H1 (cell line): Measurements from ENCODE around the gene ACLY. TPM values are rescaled to one million over a fixed set of nuclear protein-coding genes. Genes with fewer than 3 reads are reported as not detected.

ENCODE experiments used
- CTCF ChIA-PET: fragments of 300-600 bp; sonication (Branson Sonifier 250); formaldehyde crosslinking; loops from one replicate; lab custom pipeline; 2021; ENCODE audit not compliant: partially characterized antibody; lab: Charles Lee
- POLR2A ChIA-PET: fragments of 300-600 bp; sonication (Branson Sonifier 250); formaldehyde crosslinking; loops from one replicate; lab custom pipeline; 2021; ENCODE audit warnings: inconsistent platforms; ENCODE audit not compliant: partially characterized antibody; lab: Charles Lee
- DNase-seq, 2 experiments: peaks; one replicate each; pipeline versions ENCODE4 v3.0.0 to v3.0.0-alpha.2; 2010 to 2022; ENCODE audit warnings: low spot score in 2 of 2, low read depth in 1 of 2, mixed read lengths in 1 of 2
- FAIRE-seq: peaks from 2 replicates; lab custom pipeline; 2011; peaks lifted over from hg19 to GRCh38; lab: Jason Lieb, UNC
- H2AFZ ChIP-seq: 2 replicates; pipeline ENCODE4 v1.8.1; 2012; ENCODE audit warnings: low read length, inconsistent platforms
- H2AK5ac ChIP-seq: 2 replicates; pipeline ENCODE4 v1.6.1; 2013; ENCODE audit warnings: low read depth, low read length
- H2BK120ac ChIP-seq: replicated peaks from 2 replicates; pipeline ENCODE3; 2013; ENCODE audit warnings: low read depth, low read length, inconsistent platforms
- H2BK12ac ChIP-seq: 2 replicates; pipeline ENCODE4 v1.6.1; 2013; ENCODE audit warnings: low read depth, low read length
- H2BK15ac ChIP-seq: 2 replicates; pipeline ENCODE4 v1.6.1; 2013; ENCODE audit warnings: low read length
- H2BK20ac ChIP-seq: 2 replicates; pipeline ENCODE4 v1.6.1; 2013; ENCODE audit warnings: low read length
- H2BK5ac ChIP-seq: 2 replicates; pipeline ENCODE4 v1.6.1; 2013; ENCODE audit warnings: low read depth, low read length
- H3K14ac ChIP-seq: 2 replicates; pipeline ENCODE4 v1.6.1; 2013; ENCODE audit warnings: inconsistent platforms; ENCODE audit not compliant: insufficient read length
- H3K18ac ChIP-seq: 2 replicates; pipeline ENCODE4 v1.6.1; 2013; ENCODE audit warnings: low read length; ENCODE audit errors: extremely low read depth
- H3K23ac ChIP-seq: 2 replicates; pipeline ENCODE4 v1.6.1; 2013; ENCODE audit warnings: inconsistent platforms; ENCODE audit not compliant: insufficient read length
- H3K23me2 ChIP-seq: 2 replicates; pipeline ENCODE4 v1.6.1; 2013; ENCODE audit warnings: low read depth, low read length
- H3K27ac ChIP-seq: 2 replicates; pipeline ENCODE4 v1.6.1; 2011; ENCODE audit warnings: low read depth, low read length, inconsistent platforms
- H3K27me3 ChIP-seq, 4 experiments: replicated peaks in 1 of 4; 1 replicate in 1 of 4; 2 replicates in 3 of 4; pipeline versions ENCODE4 v1.6.1 to v1.8.1; 2011 to 2013; ENCODE audit warnings: low read length in 3 of 4, mild to moderate bottlenecking in 3 of 4, inconsistent platforms in 2 of 4, mixed read lengths in 2 of 4, moderate library complexity in 1 of 4; ENCODE audit not compliant: control insufficient read depth in 3 of 4, insufficient read depth in 3 of 4; ENCODE audit errors: extremely low read depth in 1 of 4
- H3K36me3 ChIP-seq, 4 experiments: 2 replicates each; pipeline versions ENCODE4 v1.6.1 to v1.8.1; 2011 to 2013; ENCODE audit warnings: mild to moderate bottlenecking in 4 of 4, low read length in 3 of 4, moderate library complexity in 2 of 4, control low read depth in 1 of 4, inconsistent platforms in 1 of 4; ENCODE audit not compliant: insufficient read depth in 4 of 4, control insufficient read depth in 2 of 4
- H3K4ac ChIP-seq: replicated peaks from 2 replicates; pipeline ENCODE3; 2013; ENCODE audit warnings: low read length, low read depth, mixed read lengths, inconsistent platforms; ENCODE audit not compliant: insufficient read length
- H3K4me1 ChIP-seq, 4 experiments: replicated peaks in 1 of 4; 1 replicate in 1 of 4; 2 replicates in 3 of 4; pipeline versions ENCODE4 v1.6.1 to v1.8.1; 2011 to 2013; ENCODE audit warnings: low read length in 3 of 4, inconsistent platforms in 2 of 4, mixed read lengths in 1 of 4; ENCODE audit not compliant: insufficient read depth in 4 of 4, control insufficient read depth in 3 of 4
- H3K4me2 ChIP-seq, 2 experiments: 2 replicates each; pipeline versions ENCODE4 v1.6.1 to v1.8.1; 2011 to 2013; ENCODE audit warnings: low read depth in 2 of 2, low read length in 2 of 2, control low read depth in 1 of 2, inconsistent platforms in 1 of 2, mild to moderate bottlenecking in 1 of 2; ENCODE audit not compliant: insufficient read depth in 1 of 2
- H3K4me3 ChIP-seq, 4 experiments: fragments of 200-600, 300-600 bp in 1 of 4; sonication (generic), shearing (Covaris generic), sonication (Bioruptor Twin) in 1 of 4; 2 replicates each; pipeline versions ENCODE4 v1.5.1 to v1.8.1; 2011 to 2016; ENCODE audit warnings: low read length in 4 of 4, low read depth in 3 of 4, control low read depth in 2 of 4, inconsistent platforms in 2 of 4, mild to moderate bottlenecking in 2 of 4, mixed read lengths in 1 of 4, moderate library complexity in 1 of 4; ENCODE audit not compliant: insufficient read depth in 2 of 4; ENCODE audit errors: extremely low read depth in 1 of 4
- H3K56ac ChIP-seq: replicated peaks from 2 replicates; pipeline ENCODE3; 2013; ENCODE audit warnings: low read depth, mild to moderate bottlenecking, mixed read lengths, low read length, inconsistent platforms; ENCODE audit not compliant: insufficient read length
- H3K79me1 ChIP-seq: 2 replicates; pipeline ENCODE4 v1.6.1; 2013; ENCODE audit warnings: low read depth, low read length, control low read depth
- H3K79me2 ChIP-seq, 2 experiments: 2 replicates each; pipeline versions ENCODE4 v1.6.1 to v1.8.1; 2012 to 2013; ENCODE audit warnings: low read length in 2 of 2, mild to moderate bottlenecking in 2 of 2, inconsistent platforms in 1 of 2; ENCODE audit not compliant: insufficient read depth in 2 of 2, control insufficient read depth in 1 of 2
- H3K9ac ChIP-seq, 4 experiments: replicated peaks in 1 of 4; 1 replicate in 1 of 4; 2 replicates in 3 of 4; pipeline versions ENCODE4 v1.6.1 to v1.8.1; 2011 to 2013; ENCODE audit warnings: low read depth in 3 of 4, low read length in 3 of 4, control low read depth in 2 of 4, mild to moderate bottlenecking in 2 of 4, moderate library complexity in 2 of 4, inconsistent platforms in 1 of 4; ENCODE audit errors: extremely low read depth in 1 of 4
- H3K9me3 ChIP-seq, 2 experiments: 2 replicates each; pipeline versions ENCODE4 v1.6.1 to v1.8.1; 2012 to 2013; ENCODE audit warnings: mild to moderate bottlenecking in 2 of 2, moderate library complexity in 2 of 2, control low read depth in 1 of 2, inconsistent platforms in 1 of 2, low read depth in 1 of 2, low read length in 1 of 2, mixed read lengths in 1 of 2; ENCODE audit not compliant: insufficient read depth in 2 of 2
- H4K20me1 ChIP-seq, 2 experiments: replicated peaks in 1 of 2; 2 replicates each; pipeline versions ENCODE3 to v1.8.1; 2011 to 2013; ENCODE audit warnings: inconsistent platforms in 2 of 2, low read length in 2 of 2, mild to moderate bottlenecking in 1 of 2; ENCODE audit not compliant: insufficient read depth in 2 of 2, control insufficient read depth in 1 of 2
- H4K5ac ChIP-seq: 2 replicates; pipeline ENCODE4 v1.6.1; 2013; ENCODE audit warnings: low read length, low read depth, mixed read lengths, inconsistent platforms; ENCODE audit not compliant: insufficient read length
- H4K8ac ChIP-seq: 2 replicates; pipeline ENCODE4 v1.8.0; 2013; ENCODE audit warnings: mild to moderate bottlenecking, moderate library complexity, low read length, inconsistent platforms; ENCODE audit not compliant: insufficient read depth; ENCODE audit errors: extremely low read depth
- H4K91ac ChIP-seq: replicated peaks from 2 replicates; pipeline ENCODE3; 2013; ENCODE audit warnings: low read length, mixed read lengths, inconsistent platforms; ENCODE audit not compliant: insufficient read length
- ASH2L ChIP-seq: fragments of 200-600, 300-600 bp; sonication (generic); IDR thresholded peaks from one replicate; pipeline ENCODE4 v1.7.1; 2017; ENCODE audit warnings: low read length
- BACH1 ChIP-seq: IDR thresholded peaks from 2 replicates; pipeline ENCODE4 v1.6.1; 2012; ENCODE audit warnings: low read length, improper control_type of control experiment
- CBX5 ChIP-seq: fragments of 300-800, 300-1000 bp; sonication (generic); IDR thresholded peaks from 2 replicates; pipeline ENCODE4 v1.7.1; 2016; ENCODE audit warnings: antibody characterized with exemption, low read length, low read depth
- EZH2 ChIP-seq: fragments of 200-600 bp; sonication (generic); IDR thresholded peaks from 2 replicates; pipeline ENCODE4 v1.7.1; 2012; ENCODE audit warnings: low read depth, mild to moderate bottlenecking, moderate library complexity, low read length, inconsistent platforms; ENCODE audit not compliant: severe bottlenecking
- GABPA ChIP-seq: IDR thresholded peaks from 2 replicates; pipeline ENCODE4 v1.6.1; 2011; ENCODE audit warnings: mild to moderate bottlenecking, low read length, moderate library complexity, borderline replicate concordance; ENCODE audit not compliant: insufficient read depth
- HDAC2 ChIP-seq, 2 experiments: fragments of 300-600 bp in 1 of 2; sonication (generic) in 1 of 2; IDR thresholded peaks; 2 replicates each; pipeline ENCODE4 v1.6.1; 2011 to 2012; ENCODE audit warnings: low read depth in 2 of 2, low read length in 2 of 2, mild to moderate bottlenecking in 2 of 2, moderate library complexity in 2 of 2, borderline replicate concordance in 1 of 2, inconsistent platforms in 1 of 2
- RXRA ChIP-seq: IDR thresholded peaks from 2 replicates; pipeline ENCODE4 v1.6.1; 2011; ENCODE audit warnings: low read depth, mild to moderate bottlenecking, low read length, moderate library complexity; ENCODE audit not compliant: insufficient read depth
- SIRT6 ChIP-seq: IDR thresholded peaks from one replicate; pipeline ENCODE4 v1.7.1; 2012; ENCODE audit warnings: low read length, inconsistent platforms
- SUZ12 ChIP-seq: fragments of 200-600 bp; sonication (generic); IDR thresholded peaks from 2 replicates; pipeline ENCODE4 v1.6.1; 2012; ENCODE audit warnings: mild to moderate bottlenecking, inconsistent platforms, low read length, moderate library complexity, mixed read lengths
- TEAD4 ChIP-seq: IDR thresholded peaks from 2 replicates; pipeline ENCODE4 v1.6.1; 2012; ENCODE audit warnings: low read depth, low read length, inconsistent platforms, mixed read lengths
- WGBS, 2 experiments: shearing (Covaris generic) in 1 of 2; methylation state at CpG; one replicate each; pipeline versions ENCODE4 v1.1.6 to v1.1.7; 2013 to 2015; ENCODE audit warnings: low lambda C conversion rate in 2 of 2, mixed read lengths in 2 of 2, inconsistent platforms in 1 of 2, low coverage in 1 of 2, missing lambda C conversion rate in 1 of 2; ENCODE audit not compliant: insufficient replicate concordance in 2 of 2, insufficient coverage in 1 of 2, insufficient read length in 1 of 2; ENCODE audit errors: extremely low coverage in 1 of 2, missing lambda C conversion rate in 1 of 2; 5-methylcytosine and 5-hydroxymethylcytosine counted together
- polyA plus RNA-seq, 7 experiments: library from polyadenylated mRNA; depleted of rRNA in 3 of 7; stranded (reverse) in 5 of 7; unstranded in 2 of 7; fragments of >200 nt in 5 of 7; fragments of 200-250 nt in 2 of 7; gene quantifications; 1 replicate in 5 of 7; 2 replicates in 1 of 7; 4 replicates in 1 of 7; pipeline versions ENCODE4 v1.2.1 to v1.2.3, GENCODE V29; 2011 to 2013; ENCODE audit warnings: missing spikeins in 2 of 7, mixed read lengths in 2 of 7
- total RNA-seq: library from RNA; stranded (reverse); fragmentation: NEBNext Ultra II Directional; extraction: Animal tissue kit (Norgen Biotek cat#: 25700); gene quantifications from 2 replicates; pipeline ENCODE4 v1.2.1, GENCODE V29; 2021
- TF ChIP-seq, protein P1 (sequence below): IDR thresholded peaks from 2 replicates; pipeline ENCODE4 v1.6.1; 2011; ENCODE audit warnings: low read depth, mild to moderate bottlenecking, low read length; ENCODE audit not compliant: insufficient read depth
- TF ChIP-seq, protein P2 (sequence below): IDR thresholded peaks from 2 replicates; pipeline ENCODE4 v1.6.1; 2012; ENCODE audit warnings: inconsistent platforms

The ACLY gene
- total and polyA plus RNA-seq, 2 of the 8 experiments (the other 6 are each of a cell fraction or from before 2014, with no cell fraction given): 167 to 393 TPM

DNA sequence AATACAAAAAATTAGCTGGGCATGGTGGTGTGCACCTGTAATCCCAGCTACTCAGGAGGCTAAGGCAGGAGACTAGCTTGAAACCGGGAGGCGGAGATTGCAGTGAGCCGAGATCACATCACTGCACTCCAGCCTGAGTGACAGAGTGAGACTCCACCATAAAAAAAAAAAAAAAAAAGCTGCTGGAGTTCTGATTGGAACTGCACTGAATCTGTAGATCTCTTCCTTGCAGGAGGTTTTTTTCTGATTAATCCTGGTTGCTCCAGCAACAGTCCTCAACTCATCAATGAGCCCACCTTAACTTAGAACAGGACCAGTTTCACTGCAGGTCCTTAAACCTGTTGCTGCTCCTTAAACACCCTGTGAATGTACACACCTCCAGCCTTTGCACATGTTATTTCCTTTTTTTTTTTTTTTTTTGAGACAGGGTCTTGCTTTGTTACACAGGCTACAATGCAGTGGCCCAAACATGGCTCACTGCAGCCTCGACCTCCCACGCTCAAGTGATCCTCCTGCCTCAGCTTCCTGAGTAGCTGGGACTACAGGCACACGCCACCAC is 10.0 kb upstream of the ACLY start:
- Histone ChIP-seq H3K14ac (no peak overlapping the region), H2BK15ac (no peak overlapping the region), H3K27ac (no peak overlapping the region), H2BK120ac (no peak overlapping the region), H4K91ac (no peak overlapping the region), H3K27me3 (no peaks in the 10 kb centered on the region), H2BK20ac (no peak overlapping the region), H2AK5ac (no peak overlapping the region), H2BK12ac (no peak overlapping the region), H4K8ac (no peak overlapping the region), H3K4me1 (peaks cover 0 to 4% (median 2%) of the 10 kb centered on the region in 4 experiments; a peak in 2 of 7 replicates), H2BK5ac (no peak overlapping the region), H3K56ac (no peak overlapping the region), H3K4me2 (peak overlapping the region in 1 of 2 experiments; percentile 92; a peak in 2 of 4 replicates), H4K20me1 (no peaks in the 10 kb centered on the region), H3K23ac (no peak overlapping the region), H3K36me3 (no peaks in the 10 kb centered on the region), H3K4me3 (0 out of 8 replicates have a peak overlapping the region, but pooled peaks of 1 of the 4 experiments have one; percentile 72), H3K79me2 (no peaks in the 10 kb centered on the region), H2AFZ (no peak overlapping the region), H3K18ac (no peak overlapping the region), H3K9ac (no peak overlapping the region), H4K5ac (no peak overlapping the region), H3K23me2 (peaks cover 4% of the 10 kb centered on the region; the same call in 1 of the 2 replicates), H3K4ac (no peak overlapping the region), H3K9me3 (no peaks in the 10 kb centered on the region), H3K79me1 (no peaks in the 10 kb centered on the region; the same call in 1 of the 2 replicates)
- FAIRE-seq (no peak), DNase-seq (no peak)
- WGBS, 2 experiments: 82% methylated on average over 6 of the region's 6 CpGs; no CpG with 5 or more reads in 1 of the 2 experiments
- CTCF ChIA-PET: interaction anchor here (0.9 to 5.2 kb wide), 8 partner anchors 8 to 34 kb away, joined by 3 to 35 read pairs (median 5); partner anchors contain the start of gene ACLY
- POLR2A ChIA-PET: interaction anchor here (0.7 to 6.8 kb wide), 5 partner anchors 12 to 398 kb away, joined by 4 to 64 read pairs (median 15); partner anchors contain the start of genes ACLY, CNP and DNAJC7
- TF ChIP-seq, protein P1, sequence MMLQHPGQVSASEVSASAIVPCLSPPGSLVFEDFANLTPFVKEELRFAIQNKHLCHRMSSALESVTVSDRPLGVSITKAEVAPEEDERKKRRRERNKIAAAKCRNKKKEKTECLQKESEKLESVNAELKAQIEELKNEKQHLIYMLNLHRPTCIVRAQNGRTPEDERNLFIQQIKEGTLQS: no peak
- TF ChIP-seq CBX5: no peak
- no peak for TF ChIP-seq HDAC2 (IDR thresholded peaks at IDR 0.05; ENCODE audit: borderline replicate concordance in 1 of 2, low read depth in 2 of 2, low read length in 2 of 2)
- TF ChIP-seq RXRA: no peak
- TF ChIP-seq GABPA: no peak
- TF ChIP-seq, protein P2, sequence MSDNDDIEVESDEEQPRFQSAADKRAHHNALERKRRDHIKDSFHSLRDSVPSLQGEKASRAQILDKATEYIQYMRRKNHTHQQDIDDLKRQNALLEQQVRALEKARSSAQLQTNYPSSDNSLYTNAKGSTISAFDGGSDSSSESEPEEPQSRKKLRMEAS: no peak
- no peak for TF ChIP-seq TEAD4
- no peak for TF ChIP-seq SUZ12
- no peak for TF ChIP-seq ASH2L
- TF ChIP-seq BACH1: no peak
- no peak for TF ChIP-seq SIRT6
- TF ChIP-seq EZH2: no peak
